Measurements from ENCODE around the gene FLOT2. TPM values are rescaled to one million over a fixed set of nuclear protein-coding genes. Genes with fewer than 3 reads are reported as not detected.
"Not testable (repeated sequence)": the region's sequence is repeated elsewhere in the genome, so short reads cannot be mapped to it uniquely, and the experiment has no call there.

FLOT2 gene
- polyA plus RNA-seq, 2 of the 4 experiments (the other 2 are of a cell fraction), result 66.4 to 78.6 TPM

- FAIRE-seq, result no peak
- TF ChIP-seq RFX5 (IDR thresholded peaks at IDR 0.05) (no peak), ZSCAN20 (CRISPR knock-in tag; IDR thresholded peaks at IDR 0.05) (no peak), POLR2A (IDR thresholded peaks at IDR 0.05; ENCODE audit: low read length) (no peak), FOSL2 (IDR thresholded peaks at IDR 0.05) (no peak), FOSL2 (CRISPR knock-in tag; IDR thresholded peaks at IDR 0.05) (no peak), ESRRA (IDR thresholded peaks at IDR 0.05; ENCODE audit: borderline replicate concordance, low read length) (no peak), ELK1 (IDR thresholded peaks at IDR 0.05; ENCODE audit: low read depth, low read length) (no peak), JUN (IDR thresholded peaks at IDR 0.05) (no peak), JUNB (IDR thresholded peaks at IDR 0.05) (no peak), NPAS2 (CRISPR knock-in tag; IDR thresholded peaks at IDR 0.05; ENCODE audit: borderline replicate concordance) (no peak), CHD4 (IDR thresholded peaks at IDR 0.05; ENCODE audit: borderline replicate concordance) (no peak), CEBPB (IDR thresholded peaks at IDR 0.05) (no peak), CBX8 (IDR thresholded peaks at IDR 0.05) (no peak)
- ATAC-seq, result no peak
- no peak overlapping the region for H3K27ac ChIP-seq
- WGBS (ENCODE audit: missing lambda C conversion rate), result 64% methylated on average over 4 of the region's 4 CpGs
- H3K4me1 ChIP-seq, result peaks cover 19% of the 10 kb centered on the region
- H3K4me2 ChIP-seq, result no peak overlapping the region
- no peaks in the 10 kb centered on the region for H3K9me3 ChIP-seq
- DNase-seq (ENCODE audit: low read depth in 1 of 2, low spot score in 1 of 2), result no peak
- ChIA-PET POLR2A (no interaction called here), CTCF (interaction anchor here (0.9 to 34.7 kb wide), 6 partner anchors 14 to 178 kb away, joined by 3 to 685 read pairs (median 82); partner anchors contain the start of genes NEK8 and TLCD1)
- H3K4me3 ChIP-seq, result no peak overlapping the region
Observed at GRCh38 chr17:28904800-28905199, 7.3 kb upstream of the FLOT2 start.

- H3K4me3 ChIP-seq; DNase-seq (ENCODE audit: low read depth in 1 of 2, low spot score in 1 of 2); POLR2A ChIA-PET; H3K4me1 ChIP-seq; FAIRE-seq; ATAC-seq; H3K27ac ChIP-seq; H3K9me3 ChIP-seq: not testable (repeated sequence)
- 62% methylated on average over 5 of the region's 5 CpGs for WGBS (ENCODE audit: missing lambda C conversion rate)
- CTCF ChIA-PET, result interaction anchor here (0.6 to 34.7 kb wide), 28 partner anchors 13 to 285 kb away, joined by 3 to 685 read pairs (median 6); partner anchors contain the start of genes FAM222B, NEK8, PHF12 and TLCD1
- H3K4me2 ChIP-seq, result peak overlapping the region; percentile 95
Observed at GRCh38 chr17:28903546-28903841, 6.0 kb upstream of the FLOT2 start.

GRCh38 chr17:28902819-28903545 is 5.4 kb upstream of the FLOT2 start, which contains the start of gene DHRS13:
DHRS13 (minus strand) TSS chr17:28903079; CDS start chr17:28902944, 135 bp downstream.
- DNase-seq (ENCODE audit: low read depth in 1 of 2, low spot score in 1 of 2) (peak; percentile 97), FAIRE-seq (peak; percentile 61), ATAC-seq (peak; percentile 91 to 94)
- H3K27ac ChIP-seq, result peak within 1 kb of the TSS; percentile 76 to 84
- H3K4me3 ChIP-seq, result peak within 1 kb of the TSS; percentile 87
- H3K9me3 ChIP-seq, result no peaks in the 10 kb centered on the region
- ChIA-PET POLR2A (no interaction called here), CTCF (interaction anchor here (0.6 to 34.7 kb wide), 41 partner anchors 12 to 285 kb away, joined by 3 to 685 read pairs (median 5); partner anchors contain the start of genes FAM222B, NEK8, PHF12 and TLCD1)
- WGBS (ENCODE audit: missing lambda C conversion rate), result 7% methylated on average over 15 of the region's 55 CpGs
- peaks cover 10% of the 10 kb centered on the region for H3K4me1 ChIP-seq
- H3K4me2 ChIP-seq, result peak within 1 kb of the TSS; percentile 95
- TF ChIP-seq HES2 (IDR thresholded peaks at IDR 0.05), result no peak
- no peak for TF ChIP-seq ATOH8 (CRISPR knock-in tag; IDR thresholded peaks at IDR 0.05; ENCODE audit: low read depth)
- TF ChIP-seq JUNB (IDR thresholded peaks at IDR 0.05), result no peak
- peak; percentile 97 for TF ChIP-seq MAX (IDR thresholded peaks at IDR 0.05)
- TF ChIP-seq POLR2A (IDR thresholded peaks at IDR 0.05; ENCODE audit: low read length), result no peak
- TF ChIP-seq RFX5 (IDR thresholded peaks at IDR 0.05), result peak; percentile 59
- peak; percentile 40; the same call in 1 of the 2 replicates for TF ChIP-seq ESRRA (IDR thresholded peaks at IDR 0.05; ENCODE audit: borderline replicate concordance, low read length)
- peak; percentile 95 for TF ChIP-seq MYC (IDR thresholded peaks at IDR 0.05; ENCODE audit: borderline replicate concordance, low read length)
- 0 out of 2 replicates have a peak, but pooled peaks have one; percentile 19 for TF ChIP-seq NFE2L2 (conservative IDR thresholded peaks at IDR 0.05; ENCODE audit: low read length)
- TF ChIP-seq FOSL2 (IDR thresholded peaks at IDR 0.05), result no peak
- TF ChIP-seq FOSL2 (CRISPR knock-in tag; IDR thresholded peaks at IDR 0.05), result peak; percentile 82
- TF ChIP-seq CEBPB (IDR thresholded peaks at IDR 0.05), result 0 out of 4 replicates have a peak, but pooled peaks of 1 of the 2 experiments have one; percentile 20
- TF ChIP-seq MAFK (IDR thresholded peaks at IDR 0.05; ENCODE audit: partially characterized antibody), result no peak
- 0 out of 2 replicates have a peak, but pooled peaks have one; percentile 27 for TF ChIP-seq TP53 (CRISPR knock-in tag; IDR thresholded peaks at IDR 0.05)
- peak; percentile 1; the same call in 1 of the 2 replicates for TF ChIP-seq PHF8 (IDR thresholded peaks at IDR 0.05; ENCODE audit: borderline replicate concordance, low read depth)
- no peak for TF ChIP-seq RCOR1 (IDR thresholded peaks at IDR 0.05; ENCODE audit: low read depth, low read length)
- peak; percentile 78 for TF ChIP-seq E2F6 (IDR thresholded peaks at IDR 0.05; ENCODE audit: borderline replicate concordance, low read depth)
- TF ChIP-seq SMC3 (IDR thresholded peaks at IDR 0.05), result peak; percentile 83
- peak; percentile 61 to 80; a peak in 3 of 5 replicates for TF ChIP-seq JUN (IDR thresholded peaks at IDR 0.05)
- TF ChIP-seq BHLHE40 (IDR thresholded peaks at IDR 0.05; ENCODE audit: low read depth, low read length), result peak; percentile 87
- 0 out of 3 replicates have a peak, but pooled peaks have one; percentile 29 for TF ChIP-seq BCL3 (IDR thresholded peaks at IDR 0.05)
- no peak for TF ChIP-seq KDM5A (IDR thresholded peaks at IDR 0.05)
- TF ChIP-seq EHMT2 (IDR thresholded peaks at IDR 0.05; ENCODE audit: low read depth), result no peak
- TF ChIP-seq MAZ (IDR thresholded peaks at IDR 0.05; ENCODE audit: borderline replicate concordance, low read depth, low read length), result peak; percentile 76; the same call in 1 of the 2 replicates

Data from A549 (cell line).